Neural cell (in vitro differentiated cells): ENCODE data around the gene SKI. TPM values are rescaled to one million over a fixed set of nuclear protein-coding genes. Genes with fewer than 3 reads are reported as not detected.

Source experiments
- H2AFZ ChIP-seq: fragments of 200-600, 300-800 bp; sonication (generic), shearing (Covaris generic); 2 replicates; pipeline ENCODE4 v1.6.0; 2014; ENCODE audit warnings: low read depth, mild to moderate bottlenecking, antibody characterized with exemption, low read length, moderate library complexity
- H3F3A ChIP-seq: fragments of 200-600 bp; shearing (Covaris generic); 2 replicates; pipeline ENCODE4 v1.6.1; 2016; ENCODE audit warnings: mild to moderate bottlenecking, moderate library complexity, mixed read lengths, antibody characterized with exemption, low read length; ENCODE audit not compliant: insufficient read depth, poor library complexity, severe bottlenecking
- H3K27ac ChIP-seq: fragments of 200-600, 300-800 bp; sonication (generic), shearing (Covaris generic); 2 replicates; pipeline ENCODE4 v1.5.1; 2014; ENCODE audit warnings: mild to moderate bottlenecking, low read length, moderate library complexity
- H3K27me3 ChIP-seq: fragments of 300-800, 200-600 bp; sonication (generic), shearing (Covaris generic); 2 replicates; pipeline ENCODE4 v1.6.0; 2014; ENCODE audit warnings: mild to moderate bottlenecking, low read depth, low read length, moderate library complexity; ENCODE audit not compliant: insufficient read depth
- H3K36me3 ChIP-seq: fragments of 300-800, 200-600 bp; sonication (generic), shearing (Covaris generic); 2 replicates; pipeline ENCODE4 v1.5.1; 2014; ENCODE audit warnings: mild to moderate bottlenecking, antibody characterized with exemption, low read length, moderate library complexity; ENCODE audit not compliant: insufficient read depth
- H3K4me2 ChIP-seq: fragments of 300-800, 200-600 bp; sonication (generic), shearing (Covaris generic); 2 replicates; pipeline ENCODE4 v1.6.0; 2014; ENCODE audit warnings: mild to moderate bottlenecking, low read length
- H3K4me3 ChIP-seq: fragments of 300-800, 200-600 bp; sonication (generic), shearing (Covaris generic); 2 replicates; pipeline ENCODE4 v1.5.1; 2014; ENCODE audit warnings: mild to moderate bottlenecking, low read length, moderate library complexity
- H3K79me2 ChIP-seq: fragments of 200-600 bp; shearing (Covaris generic); replicated peaks from 2 replicates; pipeline ENCODE4 v1.6.0; 2014; ENCODE audit warnings: mild to moderate bottlenecking, low read length, moderate library complexity; ENCODE audit not compliant: insufficient read depth
- H3K9ac ChIP-seq: fragments of 300-800, 200-600 bp; sonication (generic), shearing (Covaris generic); 2 replicates; pipeline ENCODE4 v1.6.1; 2016; ENCODE audit warnings: mild to moderate bottlenecking, low read length, mixed read lengths
- H3K9me2 ChIP-seq: fragments of 200-600 bp; shearing (Covaris generic); 2 replicates; pipeline ENCODE4 v1.6.1; 2016; ENCODE audit warnings: mild to moderate bottlenecking, low read length, mixed read lengths; ENCODE audit not compliant: insufficient read depth
- H3K9me3 ChIP-seq: fragments of 200-600, 300-800 bp; sonication (generic), shearing (Covaris generic); 2 replicates; pipeline ENCODE4 v1.6.1; 2016; ENCODE audit warnings: mild to moderate bottlenecking, mixed run types, low read length, moderate library complexity, mixed read lengths
- H4K20me1 ChIP-seq: fragments of 200-600 bp; shearing (Covaris generic); 2 replicates; pipeline ENCODE4 v1.6.1; 2016; ENCODE audit warnings: mild to moderate bottlenecking, mixed run types; ENCODE audit not compliant: insufficient read depth
- EP300 ChIP-seq: fragments of 450-650 bp; conservative IDR thresholded peaks from 2 replicates; pipeline ENCODE4 v1.6.1; 2014; ENCODE audit warnings: antibody characterized with exemption, mild to moderate bottlenecking, moderate library complexity; ENCODE audit not compliant: poor library complexity, severe bottlenecking
- EZH2 ChIP-seq: fragments of 200-600, 300-800 bp; shearing (Covaris generic), sonication (generic); IDR thresholded peaks from 2 replicates; pipeline ENCODE4 v1.6.1; 2014; ENCODE audit warnings: antibody characterized with exemption, low read length, borderline replicate concordance, mild to moderate bottlenecking; ENCODE audit not compliant: insufficient read depth, poor library complexity, severe bottlenecking
- MXI1 ChIP-seq: fragments of 450-650 bp; conservative IDR thresholded peaks from 2 replicates; pipeline ENCODE4 v1.6.1; 2014; ENCODE audit warnings: antibody characterized with exemption, mild to moderate bottlenecking; ENCODE audit not compliant: poor library complexity, severe bottlenecking
- POLR2AphosphoS5 ChIP-seq: IDR thresholded peaks from 2 replicates; pipeline ENCODE4 v1.6.1; 2012
- RAD21 ChIP-seq: fragments of 450-650 bp; conservative IDR thresholded peaks from 2 replicates; pipeline ENCODE4 v1.6.1; 2014; ENCODE audit warnings: antibody characterized with exemption, mild to moderate bottlenecking, moderate library complexity
- SMC3 ChIP-seq: fragments of 450-650 bp; conservative IDR thresholded peaks from 2 replicates; pipeline ENCODE4 v1.6.1; 2014; ENCODE audit warnings: antibody characterized with exemption, mild to moderate bottlenecking, moderate library complexity; ENCODE audit not compliant: poor library complexity
- TAF1 ChIP-seq: IDR thresholded peaks from 2 replicates; pipeline ENCODE4 v1.6.1; 2012; ENCODE audit warnings: low read depth
- polyA plus RNA-seq: library from polyadenylated mRNA; depleted of rRNA; stranded (reverse); fragments of >200 nt; gene quantifications from 2 replicates; pipeline ENCODE4 v1.2.3, GENCODE V29; 2014
- TF ChIP-seq, protein P1 (sequence below): IDR thresholded peaks from 2 replicates; pipeline ENCODE4 v1.6.1; 2012; ENCODE audit warnings: borderline replicate concordance
- TF ChIP-seq, protein P2 (sequence below): fragments of 450-650 bp; IDR thresholded peaks from 2 replicates; pipeline ENCODE4 v1.5.1; 2014; ENCODE audit warnings: antibody characterized with exemption, mild to moderate bottlenecking, moderate library complexity; ENCODE audit not compliant: poor library complexity, severe bottlenecking

Gene SKI
- polyA plus RNA-seq, 1 donor from 2014 or later: 4.1 TPM

DNA sequence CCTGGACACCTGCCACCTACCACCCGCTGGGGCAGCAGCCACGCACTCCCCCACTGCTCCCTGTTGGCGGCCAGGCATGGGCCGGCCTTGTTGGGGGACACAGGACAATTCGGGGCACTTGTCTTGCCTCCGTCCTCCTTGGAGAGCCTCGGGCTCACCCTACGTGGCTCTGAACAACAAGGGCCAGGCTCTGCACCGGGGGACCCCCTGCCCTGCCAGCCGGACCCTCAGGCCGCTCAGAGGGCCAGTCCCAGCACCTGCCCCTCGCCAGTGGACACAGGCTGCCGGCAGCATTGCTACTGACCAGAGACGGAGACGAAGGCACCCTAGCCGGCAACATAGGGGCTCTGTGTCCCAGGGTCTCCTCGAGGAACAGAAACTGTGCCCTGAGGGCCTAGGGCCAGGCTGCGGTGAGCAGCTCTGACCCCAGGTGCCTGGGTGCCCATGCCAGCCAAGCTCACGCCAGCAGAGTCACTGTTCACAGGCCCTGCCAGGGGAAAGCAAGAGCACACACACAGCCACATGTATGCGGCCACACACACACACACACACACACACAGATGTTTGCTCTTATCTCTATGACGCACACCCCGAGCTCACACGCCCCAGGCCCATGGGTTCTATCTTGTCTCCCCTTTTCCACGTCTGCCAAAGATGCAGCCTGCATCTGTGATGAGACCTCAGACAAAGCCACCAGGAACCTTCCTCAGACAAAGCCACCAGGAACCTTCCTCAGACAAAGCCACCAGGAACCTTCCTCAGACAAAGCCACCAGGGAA lies 117.4 kb downstream of the SKI start:
- Histone ChIP-seq H3F3A (no peaks in the 10 kb centered on the region), H3K9ac (no peak overlapping the region), H3K4me3 (no peak overlapping the region), H3K36me3 (no peaks in the 10 kb centered on the region), H3K27ac (no peak overlapping the region), H3K27me3 (no peaks in the 10 kb centered on the region), H4K20me1 (no peaks in the 10 kb centered on the region), H3K79me2 (no peaks in the 10 kb centered on the region), H2AFZ (no peak overlapping the region), H3K9me3 (no peaks in the 10 kb centered on the region), H3K4me2 (no peak overlapping the region), H3K9me2 (no peaks in the 10 kb centered on the region)
- TF ChIP-seq TAF1 (no peak), MXI1 (no peak), POLR2AphosphoS5 (no peak), EZH2 (no peak), EP300 (no peak), SMC3 (no peak), RAD21 (no peak)
- TF ChIP-seq, protein P1, sequence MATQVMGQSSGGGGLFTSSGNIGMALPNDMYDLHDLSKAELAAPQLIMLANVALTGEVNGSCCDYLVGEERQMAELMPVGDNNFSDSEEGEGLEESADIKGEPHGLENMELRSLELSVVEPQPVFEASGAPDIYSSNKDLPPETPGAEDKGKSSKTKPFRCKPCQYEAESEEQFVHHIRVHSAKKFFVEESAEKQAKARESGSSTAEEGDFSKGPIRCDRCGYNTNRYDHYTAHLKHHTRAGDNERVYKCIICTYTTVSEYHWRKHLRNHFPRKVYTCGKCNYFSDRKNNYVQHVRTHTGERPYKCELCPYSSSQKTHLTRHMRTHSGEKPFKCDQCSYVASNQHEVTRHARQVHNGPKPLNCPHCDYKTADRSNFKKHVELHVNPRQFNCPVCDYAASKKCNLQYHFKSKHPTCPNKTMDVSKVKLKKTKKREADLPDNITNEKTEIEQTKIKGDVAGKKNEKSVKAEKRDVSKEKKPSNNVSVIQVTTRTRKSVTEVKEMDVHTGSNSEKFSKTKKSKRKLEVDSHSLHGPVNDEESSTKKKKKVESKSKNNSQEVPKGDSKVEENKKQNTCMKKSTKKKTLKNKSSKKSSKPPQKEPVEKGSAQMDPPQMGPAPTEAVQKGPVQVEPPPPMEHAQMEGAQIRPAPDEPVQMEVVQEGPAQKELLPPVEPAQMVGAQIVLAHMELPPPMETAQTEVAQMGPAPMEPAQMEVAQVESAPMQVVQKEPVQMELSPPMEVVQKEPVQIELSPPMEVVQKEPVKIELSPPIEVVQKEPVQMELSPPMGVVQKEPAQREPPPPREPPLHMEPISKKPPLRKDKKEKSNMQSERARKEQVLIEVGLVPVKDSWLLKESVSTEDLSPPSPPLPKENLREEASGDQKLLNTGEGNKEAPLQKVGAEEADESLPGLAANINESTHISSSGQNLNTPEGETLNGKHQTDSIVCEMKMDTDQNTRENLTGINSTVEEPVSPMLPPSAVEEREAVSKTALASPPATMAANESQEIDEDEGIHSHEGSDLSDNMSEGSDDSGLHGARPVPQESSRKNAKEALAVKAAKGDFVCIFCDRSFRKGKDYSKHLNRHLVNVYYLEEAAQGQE: no peak
- TF ChIP-seq, protein P2, sequence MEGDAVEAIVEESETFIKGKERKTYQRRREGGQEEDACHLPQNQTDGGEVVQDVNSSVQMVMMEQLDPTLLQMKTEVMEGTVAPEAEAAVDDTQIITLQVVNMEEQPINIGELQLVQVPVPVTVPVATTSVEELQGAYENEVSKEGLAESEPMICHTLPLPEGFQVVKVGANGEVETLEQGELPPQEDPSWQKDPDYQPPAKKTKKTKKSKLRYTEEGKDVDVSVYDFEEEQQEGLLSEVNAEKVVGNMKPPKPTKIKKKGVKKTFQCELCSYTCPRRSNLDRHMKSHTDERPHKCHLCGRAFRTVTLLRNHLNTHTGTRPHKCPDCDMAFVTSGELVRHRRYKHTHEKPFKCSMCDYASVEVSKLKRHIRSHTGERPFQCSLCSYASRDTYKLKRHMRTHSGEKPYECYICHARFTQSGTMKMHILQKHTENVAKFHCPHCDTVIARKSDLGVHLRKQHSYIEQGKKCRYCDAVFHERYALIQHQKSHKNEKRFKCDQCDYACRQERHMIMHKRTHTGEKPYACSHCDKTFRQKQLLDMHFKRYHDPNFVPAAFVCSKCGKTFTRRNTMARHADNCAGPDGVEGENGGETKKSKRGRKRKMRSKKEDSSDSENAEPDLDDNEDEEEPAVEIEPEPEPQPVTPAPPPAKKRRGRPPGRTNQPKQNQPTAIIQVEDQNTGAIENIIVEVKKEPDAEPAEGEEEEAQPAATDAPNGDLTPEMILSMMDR: no peak

DNA sequence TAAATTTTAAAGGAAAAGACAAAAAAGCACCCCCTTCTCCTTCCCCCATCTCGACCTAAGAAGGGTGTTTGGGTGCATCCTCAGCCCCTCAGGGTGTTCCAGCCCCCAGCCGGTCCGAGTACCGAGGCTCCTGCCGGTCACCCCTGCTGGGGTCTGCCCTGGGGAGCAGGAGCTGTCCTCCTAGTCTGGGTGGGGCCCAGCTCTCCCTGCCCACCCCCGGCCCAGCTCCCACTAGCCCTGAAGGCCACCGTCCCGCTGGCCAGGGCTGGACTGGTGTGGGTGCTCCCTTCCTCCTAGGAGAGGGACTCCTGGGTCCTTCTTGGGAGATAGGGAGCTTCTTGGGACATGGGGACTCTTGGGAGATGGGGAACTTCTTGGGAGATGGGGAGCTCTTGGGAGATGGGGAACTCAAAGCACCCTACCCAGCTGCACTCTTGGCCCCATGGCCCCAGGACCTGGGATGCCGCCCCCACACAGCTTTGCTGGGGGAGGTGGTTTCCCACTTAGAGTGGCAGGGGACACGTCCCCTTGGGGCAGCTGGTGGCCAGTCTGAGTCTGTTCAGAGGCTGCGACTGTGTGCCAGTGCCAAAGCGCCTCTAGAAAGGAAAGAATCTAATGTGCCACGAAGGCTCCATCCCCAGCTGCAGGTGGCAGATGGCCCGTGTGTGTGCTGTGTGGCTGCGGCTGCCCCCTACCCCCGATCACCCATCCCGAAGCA lies 118.7 kb downstream of the SKI start:
- Histone ChIP-seq H3K9me3 (no peaks in the 10 kb centered on the region), H3K4me2 (no peak overlapping the region), H4K20me1 (no peaks in the 10 kb centered on the region), H3F3A (no peaks in the 10 kb centered on the region), H3K36me3 (no peaks in the 10 kb centered on the region), H3K27me3 (no peaks in the 10 kb centered on the region), H3K9me2 (no peaks in the 10 kb centered on the region), H2AFZ (no peak overlapping the region), H3K27ac (no peak overlapping the region), H3K9ac (no peak overlapping the region), H3K4me3 (no peak overlapping the region), H3K79me2 (no peaks in the 10 kb centered on the region)
- TF ChIP-seq TAF1 (no peak), EP300 (no peak), RAD21 (no peak), EZH2 (no peak), SMC3 (no peak), POLR2AphosphoS5 (no peak), MXI1 (no peak)
- TF ChIP-seq, protein P1: no peak
- TF ChIP-seq, protein P2: no peak
